ENCODE results near the gene NAXE. TPM values are rescaled to one million over a fixed set of nuclear protein-coding genes. Genes with fewer than 3 reads are reported as not detected.
"Not testable (repeated sequence)": the region's sequence is repeated elsewhere in the genome, so short reads cannot be mapped to it uniquely, and the experiment has no call there.

Gene NAXE
- total and polyA plus RNA-seq, 8 donors = 49.2 to 81.6 (median 55.6) TPM

DNA sequence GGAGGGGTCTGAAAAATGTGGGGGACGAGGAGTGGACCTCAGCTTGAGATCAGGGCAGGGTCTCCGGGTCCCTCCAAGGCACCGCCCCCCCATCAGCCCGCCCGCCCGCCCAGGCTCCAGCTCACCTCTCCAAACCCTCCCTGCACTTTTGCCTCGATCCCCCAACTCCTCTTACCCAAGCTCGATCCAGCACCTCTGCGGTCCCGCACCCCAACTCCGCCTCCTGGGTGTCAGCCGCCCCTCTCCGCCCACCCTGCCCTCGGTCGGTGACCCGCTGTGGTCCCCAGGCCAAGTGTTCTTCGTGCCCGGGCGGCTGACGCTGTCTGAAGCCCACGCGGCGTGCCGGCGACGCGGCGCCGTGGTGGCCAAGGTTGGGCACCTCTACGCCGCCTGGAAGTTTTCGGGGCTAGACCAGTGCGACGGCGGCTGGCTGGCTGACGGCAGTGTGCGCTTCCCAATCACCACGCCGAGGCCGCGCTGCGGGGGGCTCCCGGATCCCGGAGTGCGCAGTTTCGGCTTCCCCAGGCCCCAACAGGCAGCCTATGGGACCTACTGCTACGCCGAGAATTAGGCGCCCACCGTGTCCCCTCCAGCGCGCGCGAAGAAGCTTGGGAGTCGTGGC, 33.3 kb downstream of the NAXE start:
- Histone ChIP-seq H3K27me3 (peaks cover 42 to 100% of the 10 kb centered on the region in 2 donors), H3K27ac (no peak overlapping the region), H3K4me1 (peaks cover 17 to 24% of the 10 kb centered on the region in 2 donors), H3K4me3 (peak overlapping the region in 1 of 2 donors; percentile 26), H3K36me3 (no peaks in the 10 kb centered on the region), H3K9me3 (no peaks in the 10 kb centered on the region)
- intact Hi-C loops (cut with DNase I) = no loop called here
- ATAC-seq = peak; percentile 10
- TF ChIP-seq, protein P1, sequence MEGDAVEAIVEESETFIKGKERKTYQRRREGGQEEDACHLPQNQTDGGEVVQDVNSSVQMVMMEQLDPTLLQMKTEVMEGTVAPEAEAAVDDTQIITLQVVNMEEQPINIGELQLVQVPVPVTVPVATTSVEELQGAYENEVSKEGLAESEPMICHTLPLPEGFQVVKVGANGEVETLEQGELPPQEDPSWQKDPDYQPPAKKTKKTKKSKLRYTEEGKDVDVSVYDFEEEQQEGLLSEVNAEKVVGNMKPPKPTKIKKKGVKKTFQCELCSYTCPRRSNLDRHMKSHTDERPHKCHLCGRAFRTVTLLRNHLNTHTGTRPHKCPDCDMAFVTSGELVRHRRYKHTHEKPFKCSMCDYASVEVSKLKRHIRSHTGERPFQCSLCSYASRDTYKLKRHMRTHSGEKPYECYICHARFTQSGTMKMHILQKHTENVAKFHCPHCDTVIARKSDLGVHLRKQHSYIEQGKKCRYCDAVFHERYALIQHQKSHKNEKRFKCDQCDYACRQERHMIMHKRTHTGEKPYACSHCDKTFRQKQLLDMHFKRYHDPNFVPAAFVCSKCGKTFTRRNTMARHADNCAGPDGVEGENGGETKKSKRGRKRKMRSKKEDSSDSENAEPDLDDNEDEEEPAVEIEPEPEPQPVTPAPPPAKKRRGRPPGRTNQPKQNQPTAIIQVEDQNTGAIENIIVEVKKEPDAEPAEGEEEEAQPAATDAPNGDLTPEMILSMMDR (IDR thresholded peaks at IDR 0.05) = no peak
- DNase-seq = peak in 1 of 4 donors; percentile 76

DNA sequence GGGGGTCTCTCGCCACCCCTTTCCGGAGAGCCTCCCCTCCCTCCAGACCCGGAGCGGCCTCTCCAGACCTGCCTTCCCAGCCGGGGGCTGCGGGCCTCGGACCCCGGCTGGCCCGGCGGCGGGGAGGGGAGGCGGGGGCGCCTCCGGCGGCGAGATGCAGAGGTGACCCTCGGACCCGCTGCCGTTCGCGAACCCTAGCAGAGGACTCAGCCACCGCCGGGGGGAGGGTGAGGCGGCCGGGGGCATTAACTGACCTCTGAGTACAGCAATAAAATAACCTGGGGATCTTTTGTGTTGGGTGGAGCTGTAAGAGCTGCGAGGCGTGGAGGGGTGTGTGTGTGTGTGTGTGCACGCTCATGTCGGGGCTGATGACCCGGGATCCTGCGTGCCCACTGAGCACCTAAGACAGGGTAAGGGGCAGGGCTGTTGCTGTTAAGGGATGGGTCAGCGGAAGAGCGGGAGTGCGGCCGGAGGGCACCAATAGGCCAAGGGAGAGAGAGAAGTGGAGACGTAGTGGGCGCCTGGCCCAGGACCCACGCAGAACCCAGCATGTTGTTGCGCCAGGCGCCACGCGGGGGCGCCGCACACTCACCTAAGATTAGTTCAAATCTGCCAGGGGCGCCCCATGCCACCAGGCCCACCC, 34.0 kb downstream of the NAXE start:
- intact Hi-C loops (cut with DNase I) = no loop called here
- Histone ChIP-seq H3K4me1 (peaks cover 17 to 24% of the 10 kb centered on the region in 2 donors), H3K9me3 (no peaks in the 10 kb centered on the region), H3K27me3 (peaks cover 42 to 100% of the 10 kb centered on the region in 2 donors), H3K27ac (no peak overlapping the region), H3K4me3 (peak overlapping the region in 1 of 2 donors; percentile 26), H3K36me3 (no peaks in the 10 kb centered on the region)
- DNase-seq (peak in 3 of 4 donors; percentile 48 to 84 (median 68)), ATAC-seq (peak; percentile 74)
- TF ChIP-seq, protein P1 (IDR thresholded peaks at IDR 0.05) = peak; percentile 62 to 78

GRCh38 chr1:156626079-156626438, 34.5 kb downstream of the NAXE start:
- intact Hi-C loops (cut with DNase I) = no loop called here
- H3K9me3 ChIP-seq = no peaks in the 10 kb centered on the region
- peaks cover 17 to 24% of the 10 kb centered on the region in 2 donors for H3K4me1 ChIP-seq
- H3K27ac ChIP-seq = no peak overlapping the region
- no peaks in the 10 kb centered on the region for H3K36me3 ChIP-seq
- DNase-seq = no peak
- TF ChIP-seq, protein P1 (IDR thresholded peaks at IDR 0.05) = no peak
- H3K27me3 ChIP-seq = peaks cover 42 to 100% of the 10 kb centered on the region in 2 donors
- ATAC-seq = no peak
- no peak overlapping the region for H3K4me3 ChIP-seq

DNA sequence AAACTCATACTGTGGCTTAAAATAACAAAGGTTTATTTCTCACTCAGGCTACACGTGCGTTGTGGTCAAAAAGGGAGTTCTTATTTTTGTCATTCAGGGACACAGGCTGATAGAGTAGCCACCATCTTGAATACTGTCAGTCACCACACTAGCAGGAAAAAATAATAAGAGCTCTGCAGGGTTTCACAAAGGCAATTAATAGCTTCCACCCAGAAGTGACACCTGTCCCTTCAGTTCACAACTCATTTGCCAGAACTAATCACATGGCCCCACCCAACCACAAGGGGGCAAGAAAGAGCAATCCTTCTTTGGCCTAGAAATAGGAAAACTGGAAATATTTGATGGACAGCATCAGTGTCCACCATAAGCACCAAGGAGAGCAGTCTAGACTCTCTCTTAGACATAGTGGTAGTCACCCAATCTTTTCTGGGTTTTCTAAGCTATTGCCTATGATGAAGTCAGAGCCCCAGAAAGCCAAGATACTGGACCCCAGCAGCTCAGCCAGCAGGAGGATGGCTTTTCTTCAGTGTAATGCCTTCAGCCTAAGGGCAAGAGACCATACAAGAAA, 35.8 kb downstream of the NAXE start:
- Histone ChIP-seq H3K4me1 (peaks cover 17 to 24% of the 10 kb centered on the region in 2 donors), H3K9me3 (no peaks in the 10 kb centered on the region), H3K27ac (no peak overlapping the region), H3K4me3 (no peak overlapping the region), H3K27me3 (peaks cover 53 to 100% of the 10 kb centered on the region in 2 donors), H3K36me3 (no peaks in the 10 kb centered on the region)
- TF ChIP-seq, protein P1 (IDR thresholded peaks at IDR 0.05) = peak; percentile 43 to 61
- intact Hi-C loops (cut with DNase I) = no loop called here
- no peak for DNase-seq
- ATAC-seq = peak; percentile 54

GRCh38 chr1:156629823-156630449, 38.4 kb downstream of the NAXE start:
- ATAC-seq = no peak
- TF ChIP-seq, protein P1 (IDR thresholded peaks at IDR 0.05) = no peak
- Histone ChIP-seq H3K4me3 (no peak overlapping the region), H3K4me1 (peaks cover 8 to 10% of the 10 kb centered on the region in 2 donors), H3K36me3 (no peaks in the 10 kb centered on the region), H3K27me3 (peaks cover 37 to 97% of the 10 kb centered on the region in 2 donors), H3K27ac (no peak overlapping the region), H3K9me3 (no peaks in the 10 kb centered on the region)
- intact Hi-C loops (cut with DNase I) = no loop called here
- DNase-seq = no peak

DNA sequence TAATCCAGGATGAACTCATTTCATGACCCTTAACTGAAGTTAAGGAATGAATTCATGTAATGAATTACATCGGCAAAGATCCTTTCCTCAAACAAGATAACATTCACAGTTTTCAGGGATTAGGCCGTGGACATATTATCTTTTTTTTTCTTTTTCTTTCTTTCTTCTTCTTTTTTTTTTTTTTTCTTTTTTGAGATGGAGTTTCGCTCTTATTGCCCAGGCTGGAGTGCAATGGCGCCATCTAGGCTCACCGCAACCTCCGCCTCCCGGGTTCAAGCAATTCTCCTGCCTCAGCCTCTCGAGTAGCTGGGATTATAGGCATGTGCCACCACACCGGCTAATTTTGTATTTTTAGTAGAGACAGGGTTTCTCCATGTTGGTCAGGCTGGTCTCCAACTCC, 39.6 kb downstream of the NAXE start:
- intact Hi-C loops (cut with DNase I); H3K4me1 ChIP-seq; H3K36me3 ChIP-seq; H3K4me3 ChIP-seq; H3K27ac ChIP-seq; H3K9me3 ChIP-seq; DNase-seq; ATAC-seq: not testable (repeated sequence)
- H3K27me3 ChIP-seq = peaks cover 25 to 95% of the 10 kb centered on the region in 2 donors

Measured in left lung (tissue), 10 donors.